ENCODE results near the gene NMRAL1.

Gene NMRAL1

GRCh38 chr16:4513086-4513860, 38.8 kb upstream of the NMRAL1 start:
- peaks cover 60% of the 10 kb centered on the region for H3K36me3 ChIP-seq (ENCODE audit: control insufficient read depth, insufficient read depth, low read length)
- no peaks in the 10 kb centered on the region for H3K4me1 ChIP-seq (ENCODE audit: control insufficient read depth, insufficient read depth, low read length, poor library complexity, severe bottlenecking)
- WGBS, 2 experiments (ENCODE audit: insufficient coverage in 2 of 2), result 89 to 94% methylated on average over 14 to 16 of the region's 19 CpGs
- no peak overlapping the region for H3K4me3 ChIP-seq (ENCODE audit: extremely low read depth, insufficient read depth, low read length, poor library complexity, severe bottlenecking)
- no peaks in the 10 kb centered on the region for H3K9me3 ChIP-seq (ENCODE audit: control insufficient read depth, low read length)
- no peak overlapping the region for H3K27ac ChIP-seq (ENCODE audit: low read depth, low read length, severe bottlenecking)

GRCh38 chr16:4512473-4512872, 38.0 kb upstream of the NMRAL1 start:
- Histone ChIP-seq H3K36me3 (ENCODE audit: control insufficient read depth, insufficient read depth, low read length) (peaks cover 68% of the 10 kb centered on the region), H3K4me3 (ENCODE audit: extremely low read depth, insufficient read depth, low read length, poor library complexity, severe bottlenecking) (no peak overlapping the region), H3K4me1 (ENCODE audit: control insufficient read depth, insufficient read depth, low read length, poor library complexity, severe bottlenecking) (no peaks in the 10 kb centered on the region), H3K9me3 (ENCODE audit: control insufficient read depth, low read length) (no peaks in the 10 kb centered on the region), H3K27ac (ENCODE audit: low read depth, low read length, severe bottlenecking) (no peak overlapping the region)
- WGBS, 2 experiments (ENCODE audit: insufficient coverage in 2 of 2), result 92 to 97% methylated on average over 9 to 10 of the region's 10 CpGs

- no peak overlapping the region for H3K4me3 ChIP-seq (ENCODE audit: extremely low read depth, insufficient read depth, low read length, poor library complexity, severe bottlenecking)
- H3K36me3 ChIP-seq (ENCODE audit: control insufficient read depth, insufficient read depth, low read length), result peaks cover 77% of the 10 kb centered on the region
- H3K4me1 ChIP-seq (ENCODE audit: control insufficient read depth, insufficient read depth, low read length, poor library complexity, severe bottlenecking), result no peaks in the 10 kb centered on the region
- no peak overlapping the region for H3K27ac ChIP-seq (ENCODE audit: low read depth, low read length, severe bottlenecking)
- WGBS, 2 experiments (ENCODE audit: insufficient coverage in 2 of 2), result 69 to 72% methylated on average over 8 to 9 of the region's 9 CpGs
- no peaks in the 10 kb centered on the region for H3K9me3 ChIP-seq (ENCODE audit: control insufficient read depth, low read length)
These were observed 37.1 kb upstream of the NMRAL1 start for GRCh38 chr16:4511441-4512082.

- Histone ChIP-seq H3K4me3 (ENCODE audit: extremely low read depth, insufficient read depth, low read length, poor library complexity, severe bottlenecking) (no peak overlapping the region), H3K27ac (ENCODE audit: low read depth, low read length, severe bottlenecking) (no peak overlapping the region), H3K4me1 (ENCODE audit: control insufficient read depth, insufficient read depth, low read length, poor library complexity, severe bottlenecking) (no peaks in the 10 kb centered on the region), H3K9me3 (ENCODE audit: control insufficient read depth, low read length) (no peaks in the 10 kb centered on the region), H3K36me3 (ENCODE audit: control insufficient read depth, insufficient read depth, low read length) (peaks cover 73% of the 10 kb centered on the region)
- WGBS, 2 experiments (ENCODE audit: insufficient coverage in 2 of 2), result 92% methylated on average over 12 to 13 of the region's 14 CpGs
These were observed 36.5 kb upstream of the NMRAL1 start for GRCh38 chr16:4510747-4511426.

GRCh38 chr16:4510131-4510530, 35.7 kb upstream of the NMRAL1 start:
- Histone ChIP-seq H3K4me1 (ENCODE audit: control insufficient read depth, insufficient read depth, low read length, poor library complexity, severe bottlenecking) (no peaks in the 10 kb centered on the region), H3K27ac (ENCODE audit: low read depth, low read length, severe bottlenecking) (no peak overlapping the region), H3K36me3 (ENCODE audit: control insufficient read depth, insufficient read depth, low read length) (peaks cover 77% of the 10 kb centered on the region), H3K4me3 (ENCODE audit: extremely low read depth, insufficient read depth, low read length, poor library complexity, severe bottlenecking) (no peak overlapping the region), H3K9me3 (ENCODE audit: control insufficient read depth, low read length) (no peaks in the 10 kb centered on the region)
- 50 to 71% methylated on average over 2 to 4 of the region's 5 CpGs for WGBS, 2 experiments (ENCODE audit: insufficient coverage in 2 of 2)

GRCh38 chr16:4509420-4509819, 35.0 kb upstream of the NMRAL1 start:
- WGBS, 2 experiments (ENCODE audit: insufficient coverage in 2 of 2), result 91 to 95% methylated on average over 7 to 8 of the region's 8 CpGs
- Histone ChIP-seq H3K4me1 (ENCODE audit: control insufficient read depth, insufficient read depth, low read length, poor library complexity, severe bottlenecking) (no peaks in the 10 kb centered on the region), H3K27ac (ENCODE audit: low read depth, low read length, severe bottlenecking) (no peak overlapping the region), H3K4me3 (ENCODE audit: extremely low read depth, insufficient read depth, low read length, poor library complexity, severe bottlenecking) (no peak overlapping the region), H3K9me3 (ENCODE audit: control insufficient read depth, low read length) (no peaks in the 10 kb centered on the region), H3K36me3 (ENCODE audit: control insufficient read depth, insufficient read depth, low read length) (peaks cover 77% of the 10 kb centered on the region)

- Histone ChIP-seq H3K36me3 (ENCODE audit: control insufficient read depth, insufficient read depth, low read length) (peaks cover 73% of the 10 kb centered on the region), H3K9me3 (ENCODE audit: control insufficient read depth, low read length) (no peaks in the 10 kb centered on the region), H3K4me3 (ENCODE audit: extremely low read depth, insufficient read depth, low read length, poor library complexity, severe bottlenecking) (no peak overlapping the region), H3K27ac (ENCODE audit: low read depth, low read length, severe bottlenecking) (no peak overlapping the region), H3K4me1 (ENCODE audit: control insufficient read depth, insufficient read depth, low read length, poor library complexity, severe bottlenecking) (no peaks in the 10 kb centered on the region)
- 89 to 94% methylated on average over 3 of the region's 3 CpGs for WGBS, 2 experiments (ENCODE audit: insufficient coverage in 2 of 2)
These were observed 34.4 kb upstream of the NMRAL1 start for GRCh38 chr16:4508806-4509205.

- Histone ChIP-seq H3K27ac (ENCODE audit: low read depth, low read length, severe bottlenecking) (no peak overlapping the region), H3K4me3 (ENCODE audit: extremely low read depth, insufficient read depth, low read length, poor library complexity, severe bottlenecking) (no peak overlapping the region), H3K4me1 (ENCODE audit: control insufficient read depth, insufficient read depth, low read length, poor library complexity, severe bottlenecking) (no peaks in the 10 kb centered on the region), H3K36me3 (ENCODE audit: control insufficient read depth, insufficient read depth, low read length) (peaks cover 65% of the 10 kb centered on the region), H3K9me3 (ENCODE audit: control insufficient read depth, low read length) (no peaks in the 10 kb centered on the region)
- WGBS, 2 experiments (ENCODE audit: insufficient coverage in 2 of 2), result 97 to 100% methylated on average over 14 to 16 of the region's 17 CpGs
These were observed 33.3 kb upstream of the NMRAL1 start for GRCh38 chr16:4507588-4508345.

- peaks cover 51% of the 10 kb centered on the region for H3K36me3 ChIP-seq (ENCODE audit: control insufficient read depth, insufficient read depth, low read length)
- WGBS, 2 experiments (ENCODE audit: insufficient coverage in 2 of 2), result 17% methylated on average over 3 of the region's 3 CpGs
- H3K9me3 ChIP-seq (ENCODE audit: control insufficient read depth, low read length), result no peaks in the 10 kb centered on the region
- H3K4me1 ChIP-seq (ENCODE audit: control insufficient read depth, insufficient read depth, low read length, poor library complexity, severe bottlenecking), result peaks cover 10% of the 10 kb centered on the region
- no peak overlapping the region for H3K4me3 ChIP-seq (ENCODE audit: extremely low read depth, insufficient read depth, low read length, poor library complexity, severe bottlenecking)
- no peak overlapping the region for H3K27ac ChIP-seq (ENCODE audit: low read depth, low read length, severe bottlenecking)
These were observed 32.0 kb upstream of the NMRAL1 start for GRCh38 chr16:4506450-4506849.

- 90 to 91% methylated on average over 11 to 13 of the region's 13 CpGs for WGBS, 2 experiments (ENCODE audit: insufficient coverage in 2 of 2)
- peaks cover 42% of the 10 kb centered on the region for H3K36me3 ChIP-seq (ENCODE audit: control insufficient read depth, insufficient read depth, low read length)
- H3K4me1 ChIP-seq (ENCODE audit: control insufficient read depth, insufficient read depth, low read length, poor library complexity, severe bottlenecking), result peaks cover 19% of the 10 kb centered on the region
- no peaks in the 10 kb centered on the region for H3K9me3 ChIP-seq (ENCODE audit: control insufficient read depth, low read length)
- no peak overlapping the region for H3K27ac ChIP-seq (ENCODE audit: low read depth, low read length, severe bottlenecking)
- no peak overlapping the region for H3K4me3 ChIP-seq (ENCODE audit: extremely low read depth, insufficient read depth, low read length, poor library complexity, severe bottlenecking)
These were observed 31.1 kb upstream of the NMRAL1 start for GRCh38 chr16:4505356-4506147.

Measured in mesodermal cell (in vitro differentiated cells).